Right lobe of liver (tissue), 6 donors: Measurements from ENCODE around the gene TOM1L2. TPM values are rescaled to one million over a fixed set of nuclear protein-coding genes. Genes with fewer than 3 reads are reported as not detected.

Experiments used
- ATAC-seq, 4 donors: fragments of 200-7000 bp; cut with Tn5 transposase; one replicate each; pipeline ENCODE4 v1.9.1; 2020; ENCODE audit warnings: mild to moderate bottlenecking in 4 of 4, moderate library complexity in 4 of 4
- DNase-seq, 3 donors: peaks; one replicate each; pipeline ENCODE4 v3.0.0-alpha.2; 2020
- H3K27ac ChIP-seq, 3 donors: fragments of 200-600 bp; one replicate each; pipeline ENCODE4 v1.8.0; 2022
- H3K27me3 ChIP-seq, 2 donors: fragments of 200-600 bp; one replicate each; pipeline ENCODE4 v1.8.0; 2022
- H3K36me3 ChIP-seq, 4 donors: fragments of 200-600 bp; sonication (generic) in 1 of 4; one replicate each; pipeline versions ENCODE4 v1.5.1 to v1.8.0; 2017 to 2022; ENCODE audit warnings: control low read depth in 1 of 4
- H3K4me1 ChIP-seq, 4 donors: fragments of 200-600 bp; sonication (generic) in 1 of 4; one replicate each; pipeline versions ENCODE4 v1.5.1 to v1.8.0; 2017 to 2022; ENCODE audit warnings: control low read depth in 1 of 4
- H3K4me3 ChIP-seq, 3 donors: fragments of 200-600 bp; one replicate each; pipeline ENCODE4 v1.8.0; 2022
- H3K9me3 ChIP-seq, 4 donors: fragments of 200-600 bp; sonication (generic) in 1 of 4; one replicate each; pipeline versions ENCODE4 v1.5.1 to v1.8.0; 2017 to 2022; ENCODE audit warnings: control low read depth in 1 of 4
- CTCF ChIP-seq, 4 donors: fragments of 200-600 bp in 3 of 4; fragments of 450-650 bp in 1 of 4; IDR thresholded peaks; one replicate each; pipeline versions ENCODE4 v1.5.1 to v1.8.0; 2016 to 2022; ENCODE audit warnings: antibody characterized with exemption in 4 of 4, mild to moderate bottlenecking in 2 of 4
- POLR2A ChIP-seq: fragments of 450-650 bp; IDR thresholded peaks from one replicate; pipeline ENCODE4 v1.6.1; 2017; ENCODE audit warnings: antibody characterized with exemption, mild to moderate bottlenecking
- WGBS: methylation state at CpG from one replicate; pipeline ENCODE4 v1.1.6; 2018; ENCODE audit warnings: low coverage, low lambda C conversion rate; ENCODE audit not compliant: insufficient coverage; ENCODE audit errors: missing lambda C conversion rate; 5-methylcytosine and 5-hydroxymethylcytosine counted together
- intact Hi-C, 2 donors: fragments of 100-400 bp; cut with DNase I; formaldehyde crosslinking; loops; one replicate each; pipeline versions ENCODE4 v1.11.2 to v1.14.1; 2022
- total RNA-seq, 6 experiments: library from RNA; depleted of rRNA in 2 of 6; stranded (reverse); fragments of >200 nt in 2 of 6; fragmentation: NEBNext Ultra II Directional in 3 of 6; extraction: Animal tissue kit (Norgen Biotek cat#: 25700) in 3 of 6; gene quantifications; one replicate each; pipeline versions ENCODE4 v1.1.0 to v1.2.4, GENCODE V29; 2016 to 2023
- donor health status: DM: no; HTN: yes; CAD: no.
- donor health status: DM: no; HTN: no; CAD: no.
- donor health status: DM: no; HTN: no; CAD: no.
- donor health status: DM: no; HTN: yes; CAD: no.
- donor health status: DM: no; HTN: yes; CAD: no.

TOM1L2 gene
- total RNA-seq, 6 experiments from 2014 or later: 13.5 to 21.2 (median 16.0) TPM

- intact Hi-C loops: no loop called here
- 86% methylated on average over 5 of the region's 8 CpGs for WGBS
- Histone ChIP-seq H3K4me3 (no peak overlapping the region), H3K27ac (no peak overlapping the region), H3K27me3 (no peaks in the 10 kb centered on the region), H3K36me3 (no peaks in the 10 kb centered on the region), H3K4me1 (peaks cover 0 to 28% (median 3%) of the 10 kb centered on the region in 4 donors), H3K9me3 (no peaks in the 10 kb centered on the region)
- no peak for TF ChIP-seq CTCF (IDR thresholded peaks at IDR 0.05)
- TF ChIP-seq POLR2A: no peak
- ATAC-seq (no peak), DNase-seq (no peak)
These were observed 125.6 kb downstream of the TOM1L2 start for GRCh38 chr17:17846645-17847044.

DNA sequence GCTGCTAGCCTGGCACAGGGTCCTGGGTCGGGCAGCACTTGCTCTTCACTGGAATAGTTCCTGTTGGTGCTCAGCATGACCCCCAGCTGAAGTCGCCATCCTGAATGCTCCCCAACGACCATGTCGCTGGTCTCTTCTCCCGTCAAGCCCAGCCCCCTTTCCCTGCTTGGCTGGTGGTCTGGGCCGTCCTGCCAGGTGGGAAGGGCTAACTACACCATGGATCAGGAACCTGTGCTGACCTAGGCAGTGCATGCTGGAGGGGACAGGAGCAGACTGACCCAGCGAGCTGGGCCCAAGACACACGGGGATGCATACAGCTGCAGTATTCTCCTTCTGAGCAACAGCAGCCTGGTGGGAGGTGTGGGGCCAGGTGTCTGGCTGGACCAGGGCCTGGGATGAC is 126.2 kb downstream of the TOM1L2 start:
- no peak overlapping the region for H3K27ac ChIP-seq
- no CpG with 5 or more reads among the region's 8 CpGs for WGBS
- no peak for DNase-seq
- no peaks in the 10 kb centered on the region for H3K9me3 ChIP-seq
- ATAC-seq: no peak
- no peaks in the 10 kb centered on the region for H3K27me3 ChIP-seq
- H3K4me3 ChIP-seq: no peak overlapping the region
- TF ChIP-seq CTCF (IDR thresholded peaks at IDR 0.05) (no peak), POLR2A (no peak)
- no peaks in the 10 kb centered on the region for H3K36me3 ChIP-seq
- intact Hi-C loops: no loop called here
- peaks cover 0 to 34% (median 6%) of the 10 kb centered on the region in 4 donors for H3K4me1 ChIP-seq

DNA sequence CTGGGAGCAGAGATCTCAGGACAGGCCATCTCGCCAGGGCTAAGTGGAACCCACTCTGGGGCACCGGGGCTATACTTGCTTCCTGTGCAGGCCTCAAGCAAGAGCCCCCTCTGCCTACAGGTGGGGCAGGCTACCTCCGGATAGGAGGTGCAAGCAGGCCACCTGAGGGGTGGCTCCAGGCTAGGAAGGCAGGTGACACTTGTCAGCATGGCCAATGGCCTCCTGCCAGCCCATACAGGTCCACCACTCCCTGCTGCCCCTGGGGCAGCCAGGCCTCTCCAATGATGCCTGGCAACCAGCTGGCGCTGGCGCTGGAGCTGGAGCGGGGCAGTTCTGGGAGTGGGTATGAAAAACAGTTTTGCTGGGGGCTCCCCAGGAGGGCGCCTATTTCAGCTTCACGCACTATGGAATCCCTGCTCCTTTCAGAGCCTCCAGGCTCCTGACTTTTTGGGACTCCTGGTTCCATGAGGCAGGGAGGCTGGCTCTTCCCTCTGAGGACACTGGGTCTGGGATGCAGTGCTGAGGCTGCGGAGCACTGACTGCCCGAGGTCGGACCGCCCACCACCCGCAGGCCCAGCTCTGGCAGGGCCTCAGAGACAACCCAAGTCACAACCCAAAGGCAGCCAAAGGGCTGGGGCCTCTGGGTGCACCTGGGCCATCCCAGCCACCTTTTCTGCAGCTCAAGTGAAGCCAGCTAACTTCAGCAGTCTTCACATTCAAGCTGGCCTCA is 127.0 kb downstream of the TOM1L2 start:
- peaks cover 0 to 41% (median 9%) of the 10 kb centered on the region in 4 donors for H3K4me1 ChIP-seq
- DNase-seq: no peak
- TF ChIP-seq POLR2A (no peak), CTCF (IDR thresholded peaks at IDR 0.05) (no peak)
- no peak overlapping the region for H3K27ac ChIP-seq
- intact Hi-C loops: no loop called here
- WGBS: no CpG with 5 or more reads among the region's 13 CpGs
- H3K9me3 ChIP-seq: no peaks in the 10 kb centered on the region
- no peaks in the 10 kb centered on the region for H3K27me3 ChIP-seq
- no peaks in the 10 kb centered on the region for H3K36me3 ChIP-seq
- no peak for ATAC-seq
- H3K4me3 ChIP-seq: no peak overlapping the region

DNA sequence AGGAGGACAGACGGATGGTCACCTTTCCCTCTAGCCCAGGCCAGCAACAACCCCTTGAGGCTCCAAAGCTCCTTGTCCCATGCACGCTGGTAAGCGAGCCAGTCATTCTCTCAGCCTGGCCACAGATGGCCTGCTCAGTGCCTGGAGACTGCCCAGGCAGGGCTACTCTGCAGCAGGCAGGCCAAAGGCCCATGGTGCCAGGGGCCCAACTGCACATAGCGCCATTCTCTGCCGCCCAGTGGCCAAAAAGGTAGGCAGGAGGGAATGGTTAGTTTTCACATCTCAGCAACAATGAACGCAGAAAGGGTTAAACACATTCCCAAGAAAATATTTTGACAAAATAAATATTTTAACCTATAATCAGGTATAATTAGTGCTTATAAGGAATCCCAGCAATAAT is 127.7 kb downstream of the TOM1L2 start:
- H3K4me3 ChIP-seq: no peak overlapping the region
- H3K27ac ChIP-seq: no peak overlapping the region
- H3K36me3 ChIP-seq: no peaks in the 10 kb centered on the region
- DNase-seq (no peak), ATAC-seq (no peak)
- WGBS: 92% methylated on average over 3 of the region's 6 CpGs
- no peak for TF ChIP-seq CTCF (IDR thresholded peaks at IDR 0.05)
- no peak for TF ChIP-seq POLR2A
- no peaks in the 10 kb centered on the region for H3K9me3 ChIP-seq
- intact Hi-C loops: no loop called here
- no peaks in the 10 kb centered on the region for H3K27me3 ChIP-seq
- H3K4me1 ChIP-seq: peaks cover 0 to 37% (median 11%) of the 10 kb centered on the region in 4 donors
